Brain microvascular endothelial cell (primary cell): Measurements from ENCODE around the gene PRR16.

Experiments used
- DNase-seq: peaks from one replicate; pipeline ENCODE4 v3.0.0-alpha.2; 2020
- H3K27ac ChIP-seq: fragments of 250-450 bp; sonication (Bioruptor Pico); 2 replicates; pipeline ENCODE4 v1.5.1; 2020; ENCODE audit warnings: mild to moderate bottlenecking, moderate library complexity
- H3K27me3 ChIP-seq: fragments of 250-450 bp; sonication (Bioruptor Pico); replicated peaks from 2 replicates; pipeline ENCODE4 v1.5.1; 2020; ENCODE audit warnings: mild to moderate bottlenecking
- H3K36me3 ChIP-seq: fragments of 250-450 bp; sonication (Bioruptor Pico); replicated peaks from 2 replicates; pipeline ENCODE4 v1.5.1; 2020; ENCODE audit warnings: mild to moderate bottlenecking
- H3K4me3 ChIP-seq: 2 replicates; pipeline ENCODE4 v1.5.1; 2011; ENCODE audit warnings: low read depth, mild to moderate bottlenecking, control low read depth, low read length, moderate library complexity
- in situ Hi-C: cut with HindIII; loops from 2 replicates; pipeline ENCODE4 v1.10.0; 2017; ENCODE audit warnings: low sequenced_read_pairs, low pct_ligation_motif_present
- TF ChIP-seq, protein P1 (sequence below): IDR thresholded peaks from 2 replicates; pipeline ENCODE4 v1.5.1; 2011; ENCODE audit warnings: low read depth, mild to moderate bottlenecking, moderate library complexity, low read length, control low read depth, inconsistent platforms; ENCODE audit errors: missing control alignments

Gene PRR16

DNA sequence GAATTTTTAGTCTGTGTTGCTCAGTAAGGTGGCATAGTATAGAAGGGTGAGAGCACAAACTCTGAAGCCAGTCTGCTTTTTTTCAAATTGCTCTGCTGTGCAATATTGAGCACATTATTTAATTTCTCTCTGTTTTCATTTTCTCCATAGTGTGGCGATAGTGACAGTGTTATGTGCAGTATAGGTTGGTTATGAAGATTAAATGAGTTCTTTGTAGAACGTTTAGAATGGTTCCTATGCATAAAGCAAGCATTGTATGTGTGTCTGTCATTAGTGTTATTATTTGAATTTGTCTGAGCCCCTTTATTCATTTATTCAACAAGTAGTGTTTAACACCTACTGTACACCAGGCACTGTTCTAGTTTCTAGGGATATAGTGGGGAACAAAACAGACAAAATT is 9.2 kb downstream of the PRR16 start:
- in situ Hi-C loops: no loop called here
- H3K27me3 ChIP-seq: no peaks in the 10 kb centered on the region
- no peak for DNase-seq
- H3K27ac ChIP-seq: no peak overlapping the region
- H3K36me3 ChIP-seq: no peaks in the 10 kb centered on the region
- TF ChIP-seq, protein P1, sequence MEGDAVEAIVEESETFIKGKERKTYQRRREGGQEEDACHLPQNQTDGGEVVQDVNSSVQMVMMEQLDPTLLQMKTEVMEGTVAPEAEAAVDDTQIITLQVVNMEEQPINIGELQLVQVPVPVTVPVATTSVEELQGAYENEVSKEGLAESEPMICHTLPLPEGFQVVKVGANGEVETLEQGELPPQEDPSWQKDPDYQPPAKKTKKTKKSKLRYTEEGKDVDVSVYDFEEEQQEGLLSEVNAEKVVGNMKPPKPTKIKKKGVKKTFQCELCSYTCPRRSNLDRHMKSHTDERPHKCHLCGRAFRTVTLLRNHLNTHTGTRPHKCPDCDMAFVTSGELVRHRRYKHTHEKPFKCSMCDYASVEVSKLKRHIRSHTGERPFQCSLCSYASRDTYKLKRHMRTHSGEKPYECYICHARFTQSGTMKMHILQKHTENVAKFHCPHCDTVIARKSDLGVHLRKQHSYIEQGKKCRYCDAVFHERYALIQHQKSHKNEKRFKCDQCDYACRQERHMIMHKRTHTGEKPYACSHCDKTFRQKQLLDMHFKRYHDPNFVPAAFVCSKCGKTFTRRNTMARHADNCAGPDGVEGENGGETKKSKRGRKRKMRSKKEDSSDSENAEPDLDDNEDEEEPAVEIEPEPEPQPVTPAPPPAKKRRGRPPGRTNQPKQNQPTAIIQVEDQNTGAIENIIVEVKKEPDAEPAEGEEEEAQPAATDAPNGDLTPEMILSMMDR: no peak
- no peak overlapping the region for H3K4me3 ChIP-seq

DNA sequence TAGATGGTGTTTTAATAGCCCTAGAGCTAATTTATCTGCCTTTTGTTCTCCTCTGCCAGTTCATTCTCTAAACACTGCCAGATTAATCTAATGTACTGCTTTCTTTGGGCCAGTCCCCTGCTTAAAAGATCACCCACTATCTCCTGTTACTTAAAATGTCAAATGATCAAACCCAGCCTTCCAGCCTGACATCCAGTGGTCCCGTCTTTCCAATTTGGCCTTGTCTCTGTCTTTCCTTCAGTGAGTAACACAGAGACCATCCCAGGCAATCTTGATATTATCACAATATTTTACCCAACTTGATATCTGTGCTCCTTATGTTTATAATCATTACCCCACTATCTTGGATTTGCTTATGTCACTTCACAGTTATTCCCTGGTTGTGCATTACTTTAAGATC is 12.0 kb downstream of the PRR16 start:
- Histone ChIP-seq H3K4me3 (no peak overlapping the region), H3K27me3 (no peaks in the 10 kb centered on the region), H3K36me3 (no peaks in the 10 kb centered on the region), H3K27ac (no peak overlapping the region)
- TF ChIP-seq, protein P1: no peak
- in situ Hi-C loops: no loop called here
- no peak for DNase-seq

DNA sequence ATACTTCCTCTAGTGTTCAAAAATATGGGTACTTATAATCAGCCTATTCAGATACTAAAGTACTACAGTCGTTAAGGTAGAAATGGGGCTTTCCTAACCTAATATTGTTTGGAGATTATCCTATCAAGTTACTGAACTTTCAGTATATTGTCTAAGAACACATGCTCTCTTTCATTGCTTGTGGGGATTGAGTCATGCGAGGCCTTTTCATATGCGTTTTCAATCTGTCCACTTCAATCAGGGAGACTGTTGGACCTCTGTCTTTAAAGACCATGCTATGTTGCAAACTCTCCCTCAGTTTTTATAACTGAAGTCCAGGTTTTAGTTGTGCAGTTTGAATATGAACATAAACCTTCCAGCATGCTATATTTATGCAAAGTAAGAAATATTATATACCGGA is 15.0 kb downstream of the PRR16 start:
- no peak overlapping the region for H3K4me3 ChIP-seq
- H3K36me3 ChIP-seq: no peaks in the 10 kb centered on the region
- DNase-seq: no peak
- TF ChIP-seq, protein P1: no peak
- H3K27me3 ChIP-seq: no peaks in the 10 kb centered on the region
- in situ Hi-C loops: no loop called here
- no peak overlapping the region for H3K27ac ChIP-seq

DNA sequence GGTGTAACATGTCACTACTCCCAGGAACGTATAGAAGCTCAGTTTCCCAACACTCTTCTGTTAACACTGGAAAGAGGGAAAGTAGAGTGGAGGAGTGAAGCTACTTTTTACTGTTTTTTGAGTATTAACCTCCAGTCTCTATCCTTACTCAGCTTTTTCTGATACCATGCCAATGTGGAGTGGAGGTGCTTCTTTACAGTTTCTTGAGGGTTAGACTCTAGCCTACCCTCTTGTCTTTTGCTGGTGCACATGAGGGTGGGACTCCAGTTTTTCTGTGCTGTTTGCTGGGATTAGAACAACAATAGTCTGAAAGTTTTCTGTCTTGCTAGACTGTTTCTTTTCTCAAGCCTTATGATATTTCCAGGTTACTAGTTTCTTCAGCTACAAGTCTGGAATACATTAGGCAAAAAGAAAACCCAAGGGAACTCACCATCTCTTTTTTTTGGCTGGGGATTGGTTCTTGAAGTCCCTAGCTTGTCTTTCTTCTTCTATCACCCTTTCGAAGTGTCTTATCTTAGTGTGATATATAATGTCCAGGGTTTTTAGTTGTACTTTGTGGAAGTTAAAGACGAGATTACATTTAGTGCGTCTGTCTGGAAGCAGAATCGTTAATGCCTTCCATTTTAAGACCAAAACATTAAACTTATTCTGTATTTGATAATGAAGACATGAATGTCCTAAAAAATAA is 35.9 kb downstream of the PRR16 start:
- Histone ChIP-seq H3K36me3 (no peaks in the 10 kb centered on the region), H3K4me3 (no peak overlapping the region), H3K27me3 (no peaks in the 10 kb centered on the region), H3K27ac (no peak overlapping the region)
- TF ChIP-seq, protein P1: no peak
- in situ Hi-C loops: no loop called here
- no peak for DNase-seq

DNA sequence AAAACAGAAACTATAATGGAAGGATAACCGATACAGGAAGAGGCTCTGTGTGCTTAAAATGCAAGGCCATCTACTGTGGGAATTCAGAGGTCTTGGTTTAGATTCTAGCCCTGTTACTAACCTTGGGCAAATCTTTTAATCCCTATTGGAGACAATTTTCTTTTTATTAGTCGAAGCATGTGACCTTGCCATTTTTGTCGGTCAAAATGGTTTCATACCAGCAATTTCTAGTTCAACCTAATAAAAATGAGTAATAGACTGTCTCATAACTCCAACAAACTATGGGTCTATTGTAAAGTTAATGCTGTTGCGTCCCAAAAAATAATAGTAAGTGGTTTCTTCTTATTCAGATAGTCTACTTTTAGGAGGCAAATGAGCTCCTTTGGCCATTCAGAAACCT is 38.4 kb downstream of the PRR16 start:
- in situ Hi-C loops: no loop called here
- H3K27ac ChIP-seq: no peak overlapping the region
- DNase-seq: no peak
- no peaks in the 10 kb centered on the region for H3K36me3 ChIP-seq
- no peak overlapping the region for H3K4me3 ChIP-seq
- no peaks in the 10 kb centered on the region for H3K27me3 ChIP-seq
- TF ChIP-seq, protein P1: no peak

DNA sequence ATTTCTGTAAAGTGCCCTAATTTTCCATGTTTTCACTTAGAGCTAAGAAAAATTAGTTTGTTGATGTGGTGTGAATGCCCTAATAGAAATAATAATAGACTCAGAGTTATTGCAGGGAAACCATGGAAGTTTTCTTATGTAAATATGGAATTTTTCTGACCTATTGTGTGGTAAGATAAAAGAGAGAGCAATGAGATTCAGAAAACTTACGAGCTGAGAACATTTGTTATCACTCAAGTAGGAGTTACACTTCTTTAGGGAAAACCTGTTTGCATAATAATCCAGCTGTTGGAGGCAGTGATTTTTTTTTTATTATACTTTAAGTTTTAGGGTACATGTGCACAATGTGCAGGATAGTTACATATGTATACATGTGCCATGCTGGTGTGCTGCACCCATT is 39.2 kb downstream of the PRR16 start:
- in situ Hi-C loops: no loop called here
- H3K36me3 ChIP-seq: no peaks in the 10 kb centered on the region
- H3K27ac ChIP-seq: no peak overlapping the region
- no peak overlapping the region for H3K4me3 ChIP-seq
- TF ChIP-seq, protein P1: no peak
- no peaks in the 10 kb centered on the region for H3K27me3 ChIP-seq
- DNase-seq: no peak
